Gastroesophageal sphincter (tissue), 4 donors: ENCODE measurements around the gene PYCARD. TPM values are rescaled to one million over a fixed set of nuclear protein-coding genes. Genes with fewer than 3 reads are reported as not detected.
A peak's percentile ranks its signal among the peaks of the same experiment; 100 is the strongest.
"Not testable (repeated sequence)": the region's sequence is repeated elsewhere in the genome, so short reads cannot be mapped to it uniquely, and the experiment has no call there.

ENCODE experiments used
- ATAC-seq: fragments of 150-250 bp; one replicate; pipeline ENCODE4 v1.9.1; 2016; ENCODE audit warnings: mild to moderate bottlenecking, moderate library complexity
- H3K27ac ChIP-seq, 4 donors: fragments of 200-600 bp; sonication (generic) in 3 of 4; 1 replicate in 3 of 4; 2 replicates in 1 of 4; pipeline ENCODE4 v1.5.1; 2016 to 2019
- H3K27me3 ChIP-seq: fragments of 200-600 bp; sonication (generic); one replicate; pipeline ENCODE4 v1.5.1; 2019
- H3K36me3 ChIP-seq, 2 donors: fragments of 200-600 bp; sonication (generic); one replicate each; pipeline ENCODE4 v1.5.1; 2019; ENCODE audit warnings: control low read depth in 1 of 2
- H3K4me1 ChIP-seq, 3 donors: fragments of 200-600 bp; sonication (generic); 1 replicate in 2 of 3; 2 replicates in 1 of 3; pipeline ENCODE4 v1.5.1; 2016 to 2019; ENCODE audit warnings: control low read depth in 2 of 3
- H3K4me3 ChIP-seq, 2 donors: fragments of 200-600 bp; sonication (generic); one replicate each; pipeline ENCODE4 v1.5.1; 2019; ENCODE audit warnings: mild to moderate bottlenecking in 1 of 2, moderate library complexity in 1 of 2
- H3K9me3 ChIP-seq, 3 donors: fragments of 200-600 bp; sonication (generic); one replicate each; pipeline ENCODE4 v1.5.1; 2017 to 2019; ENCODE audit warnings: control low read depth in 2 of 3
- EP300 ChIP-seq: sonication (generic); formaldehyde crosslinking; IDR thresholded peaks from one replicate; pipeline ENCODE4 v1.6.1; 2017; ENCODE audit warnings: antibody characterized with exemption, mild to moderate bottlenecking
- POLR2A ChIP-seq, 2 donors: fragments of 450-650 bp; IDR thresholded peaks; one replicate each; pipeline ENCODE4 v1.6.1; 2017; ENCODE audit warnings: antibody characterized with exemption in 2 of 2, mild to moderate bottlenecking in 2 of 2, moderate library complexity in 1 of 2
- POLR2AphosphoS5 ChIP-seq: sonication (generic); formaldehyde crosslinking; IDR thresholded peaks from one replicate; pipeline ENCODE4 v1.6.1; 2017; ENCODE audit warnings: antibody characterized with exemption
- WGBS, 2 donors: methylation state at CpG; one replicate each; pipeline ENCODE4 v1.1.5; 2018; ENCODE audit warnings: low coverage in 1 of 2; 5-methylcytosine and 5-hydroxymethylcytosine counted together
- total RNA-seq, 4 donors: library from RNA; depleted of rRNA; stranded (reverse); fragments of >200 nt; gene quantifications; one replicate each; pipeline ENCODE4 v1.1.0, GENCODE V29; 2016
- TF ChIP-seq, protein P1 (sequence below), 4 experiments: fragments of 200-600 bp in 2 of 4; fragments of 450-650 bp in 2 of 4; sonication (generic) in 1 of 4; IDR thresholded peaks; one replicate each; pipeline ENCODE4 v1.5.1; 2017 to 2019; ENCODE audit warnings: antibody characterized with exemption in 4 of 4, mild to moderate bottlenecking in 2 of 4, moderate library complexity in 2 of 4

PYCARD gene
- total RNA-seq, 4 donors from 2014 or later, result 3.9 to 21.8 (median 11.3) TPM

DNA sequence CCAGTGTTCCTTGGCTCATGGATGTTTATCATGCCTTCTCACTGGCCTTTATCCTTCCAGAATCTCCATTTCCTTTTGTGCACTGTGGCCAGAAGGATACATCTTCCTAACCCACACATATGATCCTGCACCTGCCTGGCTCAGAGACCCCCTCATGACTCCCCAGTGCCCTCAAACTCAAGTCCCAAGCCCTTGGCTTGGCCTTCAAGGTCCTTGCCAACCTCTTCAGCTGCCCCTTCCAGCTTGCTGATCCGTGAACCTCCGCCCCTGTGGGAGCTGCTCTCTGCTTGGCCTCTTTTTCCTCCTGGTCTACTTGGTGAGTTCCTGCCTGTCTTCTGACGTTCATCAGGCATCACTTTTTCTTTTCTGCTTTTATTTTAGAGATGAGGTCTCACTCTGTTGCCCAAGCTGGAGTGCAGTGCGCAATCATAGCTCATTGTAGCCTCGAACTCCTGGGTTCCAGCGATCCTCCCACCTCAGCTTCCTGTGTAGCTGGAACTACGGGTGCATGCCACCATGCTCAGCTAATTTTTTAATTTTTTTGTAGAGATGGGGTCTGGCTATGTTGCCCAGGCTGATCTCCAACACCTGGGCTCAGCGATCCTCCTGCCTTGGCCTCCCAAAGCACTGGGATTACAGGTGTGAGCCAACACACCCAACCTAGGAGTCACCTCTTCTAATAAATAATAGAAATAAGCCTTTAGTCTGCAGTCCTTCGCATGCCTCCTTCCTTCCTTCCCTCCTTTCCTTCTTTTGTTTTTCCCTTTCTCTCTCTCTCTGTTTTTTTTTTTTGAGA lies 2.5 kb upstream of the PYCARD start:
- WGBS, 2 donors, result 86 to 89% methylated on average over 4 to 8 of the region's 9 CpGs
- ATAC-seq, result no peak
- Histone ChIP-seq H3K4me3 (no peak overlapping the region), H3K9me3 (no peaks in the 10 kb centered on the region), H3K27ac (no peak overlapping the region), H3K4me1 (peaks cover 0 to 34% (median 11%) of the 10 kb centered on the region in 3 donors), H3K27me3 (peaks cover 51% of the 10 kb centered on the region), H3K36me3 (peaks cover 0 to 7% of the 10 kb centered on the region in 2 donors)
- TF ChIP-seq EP300 (no peak), POLR2A (IDR thresholded peaks at IDR 0.05) (no peak), POLR2AphosphoS5 (no peak)
- TF ChIP-seq, protein P1, sequence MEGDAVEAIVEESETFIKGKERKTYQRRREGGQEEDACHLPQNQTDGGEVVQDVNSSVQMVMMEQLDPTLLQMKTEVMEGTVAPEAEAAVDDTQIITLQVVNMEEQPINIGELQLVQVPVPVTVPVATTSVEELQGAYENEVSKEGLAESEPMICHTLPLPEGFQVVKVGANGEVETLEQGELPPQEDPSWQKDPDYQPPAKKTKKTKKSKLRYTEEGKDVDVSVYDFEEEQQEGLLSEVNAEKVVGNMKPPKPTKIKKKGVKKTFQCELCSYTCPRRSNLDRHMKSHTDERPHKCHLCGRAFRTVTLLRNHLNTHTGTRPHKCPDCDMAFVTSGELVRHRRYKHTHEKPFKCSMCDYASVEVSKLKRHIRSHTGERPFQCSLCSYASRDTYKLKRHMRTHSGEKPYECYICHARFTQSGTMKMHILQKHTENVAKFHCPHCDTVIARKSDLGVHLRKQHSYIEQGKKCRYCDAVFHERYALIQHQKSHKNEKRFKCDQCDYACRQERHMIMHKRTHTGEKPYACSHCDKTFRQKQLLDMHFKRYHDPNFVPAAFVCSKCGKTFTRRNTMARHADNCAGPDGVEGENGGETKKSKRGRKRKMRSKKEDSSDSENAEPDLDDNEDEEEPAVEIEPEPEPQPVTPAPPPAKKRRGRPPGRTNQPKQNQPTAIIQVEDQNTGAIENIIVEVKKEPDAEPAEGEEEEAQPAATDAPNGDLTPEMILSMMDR (IDR thresholded peaks at IDR 0.05), result no peak

DNA sequence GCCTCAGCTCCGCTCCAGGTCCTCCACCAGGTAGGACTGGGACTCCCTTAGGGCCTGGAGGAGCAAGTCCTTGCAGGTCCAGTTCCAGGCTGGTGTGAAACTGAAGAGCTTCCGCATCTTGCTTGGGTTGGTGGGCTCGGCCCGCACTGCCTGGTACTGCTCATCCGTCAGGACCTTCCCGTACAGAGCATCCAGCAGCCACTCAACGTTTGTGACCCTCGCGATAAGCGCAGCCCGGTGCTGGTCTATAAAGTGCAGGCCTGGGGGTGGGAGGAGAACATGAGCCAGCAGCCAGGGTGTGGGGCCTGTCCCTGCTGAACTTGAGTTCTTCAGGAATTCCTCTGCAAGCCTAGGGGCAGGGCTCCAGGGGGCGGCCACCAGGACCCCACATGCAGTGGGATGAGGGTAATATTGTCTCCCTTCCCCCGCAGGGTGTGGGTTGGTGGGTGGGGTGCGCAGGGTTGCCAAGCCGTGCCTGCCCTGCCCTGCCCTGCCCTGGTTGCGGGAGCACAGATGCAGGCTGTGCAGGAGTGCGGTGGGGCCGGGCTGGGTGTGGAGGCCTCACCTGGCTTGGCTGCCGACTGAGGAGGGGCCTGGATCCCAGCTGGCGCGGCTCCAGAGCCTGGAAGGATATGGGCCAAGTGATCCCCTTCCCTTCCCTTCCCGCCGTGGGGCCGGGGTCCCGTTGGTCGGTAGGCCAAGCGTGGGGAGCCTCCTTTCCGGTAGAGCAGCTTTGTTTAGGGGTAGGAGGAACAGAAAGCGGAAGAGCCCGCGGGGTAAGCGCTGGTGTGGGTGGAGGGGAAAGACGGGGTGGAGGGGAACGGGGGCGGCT lies 762 bp downstream of the PYCARD start:
- peak; percentile 16 for ATAC-seq
- TF ChIP-seq EP300 (no peak), POLR2AphosphoS5 (no peak), POLR2A (IDR thresholded peaks at IDR 0.05) (no peak)
- TF ChIP-seq, protein P1 (IDR thresholded peaks at IDR 0.05), result no peak
- peaks cover 0 to 34% (median 11%) of the 10 kb centered on the region in 3 donors for H3K4me1 ChIP-seq
- H3K27ac ChIP-seq, result peak overlapping the region in 3 of 4 donors; percentile 38 to 77 (median 56)
- H3K9me3 ChIP-seq, result no peaks in the 10 kb centered on the region
- H3K27me3 ChIP-seq, result peaks cover 18% of the 10 kb centered on the region
- peak overlapping the region; percentile 53 to 63 for H3K4me3 ChIP-seq
- H3K36me3 ChIP-seq, result peaks cover 0 to 38% of the 10 kb centered on the region in 2 donors
- whole genome bisulfite sequencing, 2 donors, result no CpG with 5 or more reads among the region's 35 CpGs

DNA sequence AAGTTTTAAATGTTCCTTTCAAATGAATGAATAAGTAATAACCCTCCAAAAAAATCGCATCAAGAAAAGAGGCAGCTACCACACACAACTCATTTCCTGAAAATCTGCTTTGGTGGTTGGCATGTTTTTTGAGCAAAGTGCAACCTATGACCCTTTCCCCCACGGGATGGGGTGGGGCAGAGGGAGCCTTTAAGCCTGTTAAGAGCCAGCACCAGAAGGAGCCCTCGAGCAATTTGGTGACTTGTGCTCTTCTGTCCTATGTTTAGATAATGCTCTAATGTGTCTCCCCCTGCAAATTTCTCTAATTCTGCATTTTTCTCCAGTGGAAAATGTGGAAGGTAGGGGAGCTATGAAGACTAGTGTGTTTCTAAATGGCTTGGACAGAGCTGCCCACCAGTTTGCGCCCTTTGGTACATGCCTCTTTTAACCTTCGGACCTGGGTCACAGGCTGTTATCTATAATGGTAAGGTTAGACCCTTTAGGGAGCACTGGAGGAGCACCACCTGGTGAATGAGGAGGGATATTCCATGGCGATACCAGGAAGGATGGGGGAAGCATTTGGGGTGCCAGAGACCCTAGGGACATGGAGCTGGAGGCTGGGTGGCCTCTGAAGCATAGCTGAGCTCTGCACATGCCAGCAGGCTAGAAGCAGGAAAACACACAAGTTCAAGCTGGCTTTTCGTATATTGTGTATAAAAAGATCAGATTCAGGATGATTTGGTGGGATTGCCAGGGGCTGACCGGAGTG lies 1.6 kb downstream of the PYCARD start:
- no peak for TF ChIP-seq POLR2AphosphoS5
- TF ChIP-seq, protein P1 (IDR thresholded peaks at IDR 0.05), result no peak
- TF ChIP-seq EP300, result no peak
- TF ChIP-seq POLR2A (IDR thresholded peaks at IDR 0.05), result no peak
- Histone ChIP-seq H3K9me3 (no peaks in the 10 kb centered on the region), H3K27me3 (peaks cover 14% of the 10 kb centered on the region), H3K27ac (peak overlapping the region in 2 of 4 donors; percentile 56 to 77), H3K4me3 (peak overlapping the region in 1 of 2 donors; percentile 63), H3K36me3 (peaks cover 0 to 46% of the 10 kb centered on the region in 2 donors), H3K4me1 (peaks cover 0 to 34% (median 11%) of the 10 kb centered on the region in 3 donors)
- WGBS, 2 donors, result 23 to 48% methylated on average over 3 to 7 of the region's 8 CpGs
- ATAC-seq, result no peak

DNA sequence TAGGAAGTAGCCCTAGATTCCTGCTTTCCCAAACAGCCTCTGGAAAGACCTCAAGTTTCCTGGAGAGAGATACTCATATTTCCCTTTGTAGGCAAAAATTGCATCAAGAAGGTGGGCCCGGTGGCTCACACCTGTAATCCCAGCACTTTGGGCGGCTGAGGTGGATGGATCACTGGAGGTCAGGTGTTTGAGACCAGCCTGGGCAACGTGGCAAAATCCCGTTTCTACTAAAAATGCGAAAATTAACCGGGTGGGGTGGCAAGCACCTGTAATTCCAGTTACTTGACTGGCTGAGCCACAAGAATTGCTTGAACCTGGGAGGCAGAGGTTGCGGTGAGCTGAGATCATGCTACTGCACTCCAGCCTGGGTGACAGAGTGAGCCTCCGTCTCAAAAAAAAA lies 2.4 kb downstream of the PYCARD start:
- peaks cover 0 to 34% (median 11%) of the 10 kb centered on the region in 3 donors for H3K4me1 ChIP-seq
- not testable (repeated sequence) for H3K27ac ChIP-seq, ATAC-seq, H3K4me3 ChIP-seq, H3K9me3 ChIP-seq
- 91 to 100% methylated on average over 5 to 6 of the region's 8 CpGs for WGBS, 2 donors
- H3K36me3 ChIP-seq, result peaks cover 0 to 55% of the 10 kb centered on the region in 2 donors
- H3K27me3 ChIP-seq, result peaks cover 14% of the 10 kb centered on the region
